Karpas-422 (cell line): ENCODE results near the gene KRTAP5-11. TPM values are rescaled to one million over a fixed set of nuclear protein-coding genes. Genes with fewer than 3 reads are reported as not detected.
"Not testable (repeated sequence)": the region's sequence is repeated elsewhere in the genome, so short reads cannot be mapped to it uniquely, and the experiment has no call there.

Source experiments
- DNase-seq: peaks from one replicate; pipeline ENCODE4 v3.0.0-alpha.2; 2015
- H2AFZ ChIP-seq: fragments of 200-600 bp; sonication (generic); 2 replicates; pipeline ENCODE4 v1.6.1; 2014; ENCODE audit warnings: antibody characterized with exemption, low read length, mixed read lengths
- H3K27ac ChIP-seq: fragments of 200-600 bp; sonication (generic); 2 replicates; pipeline ENCODE4 v1.5.1; 2014; ENCODE audit warnings: mild to moderate bottlenecking, low read length, moderate library complexity
- H3K27me3 ChIP-seq: fragments of 200-600 bp; sonication (generic); 2 replicates; pipeline ENCODE4 v1.6.1; 2014; ENCODE audit warnings: low read length, mixed read lengths
- H3K36me3 ChIP-seq: fragments of 200-600 bp; sonication (generic); 2 replicates; pipeline ENCODE4 v1.6.1; 2014; ENCODE audit warnings: low read length, mixed read lengths; ENCODE audit not compliant: insufficient read depth
- H3K4me1 ChIP-seq: fragments of 200-600 bp; sonication (generic); 2 replicates; pipeline ENCODE4 v1.6.1; 2014; ENCODE audit warnings: mild to moderate bottlenecking, low read length, mixed read lengths
- H3K4me2 ChIP-seq: fragments of 200-600 bp; sonication (generic); 2 replicates; pipeline ENCODE4 v1.6.1; 2014; ENCODE audit warnings: low read length, low read depth, mild to moderate bottlenecking; ENCODE audit not compliant: poor library complexity, severe bottlenecking
- H3K4me3 ChIP-seq: fragments of 200-600 bp; sonication (generic); 2 replicates; pipeline ENCODE4 v1.5.1; 2014; ENCODE audit warnings: mild to moderate bottlenecking, antibody characterized with exemption, low read length, mixed read lengths
- H3K79me2 ChIP-seq: fragments of 200-600 bp; sonication (generic); 2 replicates; pipeline ENCODE4 v1.6.1; 2014; ENCODE audit warnings: mild to moderate bottlenecking, low read length, mixed read lengths
- H3K9ac ChIP-seq: fragments of 200-600 bp; sonication (generic); 2 replicates; pipeline ENCODE4 v1.6.0; 2014; ENCODE audit warnings: low read length
- H3K9me2 ChIP-seq: fragments of 200-600 bp; sonication (generic), shearing (Covaris generic); replicated peaks from 2 replicates; pipeline ENCODE4 v1.6.0; 2014; ENCODE audit warnings: mild to moderate bottlenecking, low read length, moderate library complexity; ENCODE audit not compliant: insufficient read depth
- H3K9me3 ChIP-seq: fragments of 300-700, 200-600 bp; sonication (generic); 2 replicates; pipeline ENCODE4 v1.6.1; 2014; ENCODE audit warnings: low read length, mixed read lengths
- H4K20me1 ChIP-seq: fragments of 200-600 bp; sonication (generic); 2 replicates; pipeline ENCODE4 v1.6.1; 2014; ENCODE audit warnings: mild to moderate bottlenecking, antibody characterized with exemption, low read length, low read depth; ENCODE audit not compliant: insufficient read depth
- total RNA-seq: library from RNA; depleted of rRNA; stranded (reverse); fragments of >200 nt; shearing (Covaris generic); gene quantifications from 2 replicates; pipeline ENCODE4 v1.2.3, GENCODE V29; 2014; ENCODE audit warnings: low replicate concordance; rRNA removed

KRTAP5-11 gene
- total RNA-seq, result not detected in 2 replicates

GRCh38 chr11:71582309-71582895 lies at the start of gene KRTAP5-11:
KRTAP5-11 (minus strand) TSS chr11:71582875; CDS start chr11:71582837, 38 bp downstream.
- H3K79me2 ChIP-seq, result no peaks in the 10 kb centered on the region

GRCh38 chr11:71631551-71631950 lies 48.9 kb upstream of the KRTAP5-11 start:
- not testable (repeated sequence) for H4K20me1 ChIP-seq, H3K4me2 ChIP-seq, H3K27ac ChIP-seq, H3K4me1 ChIP-seq, H3K9me2 ChIP-seq, H3K4me3 ChIP-seq, H3K9ac ChIP-seq, H2AFZ ChIP-seq, H3K36me3 ChIP-seq, H3K27me3 ChIP-seq, H3K9me3 ChIP-seq, DNase-seq, H3K79me2 ChIP-seq

More at GRCh38 chr11:71582309-71582895, at the start of gene KRTAP5-11:
- Histone ChIP-seq H3K36me3 (no peaks in the 10 kb centered on the region), H3K4me3 (no peak within 1 kb of the TSS), H3K27me3 (no peaks in the 10 kb centered on the region), H2AFZ (no peak within 1 kb of the TSS), H3K9me3 (no peaks in the 10 kb centered on the region), H3K9ac (no peak within 1 kb of the TSS), H3K4me1 (no peaks in the 10 kb centered on the region), H3K4me2 (no peak within 1 kb of the TSS), H3K27ac (no peak within 1 kb of the TSS), H3K9me2 (no peaks in the 10 kb centered on the region), H4K20me1 (no peaks in the 10 kb centered on the region)
- DNase-seq, result no peak

- not testable (repeated sequence) for H3K9me2 ChIP-seq, H3K9ac ChIP-seq, H3K4me3 ChIP-seq, H3K9me3 ChIP-seq, H2AFZ ChIP-seq, H4K20me1 ChIP-seq, H3K27me3 ChIP-seq, H3K4me2 ChIP-seq, H3K4me1 ChIP-seq, H3K36me3 ChIP-seq, H3K79me2 ChIP-seq, H3K27ac ChIP-seq
- DNase-seq, result peak; percentile 55
Measured at GRCh38 chr11:71630071-71630470, 47.4 kb upstream of the KRTAP5-11 start.

GRCh38 chr11:71628943-71629342 lies 46.3 kb upstream of the KRTAP5-11 start:
- H3K9me3 ChIP-seq, H3K27ac ChIP-seq, H3K4me3 ChIP-seq, DNase-seq, H2AFZ ChIP-seq, H4K20me1 ChIP-seq, H3K79me2 ChIP-seq, H3K4me2 ChIP-seq, H3K9ac ChIP-seq, H3K4me1 ChIP-seq, H3K9me2 ChIP-seq, H3K36me3 ChIP-seq, H3K27me3 ChIP-seq: not testable (repeated sequence)

GRCh38 chr11:71623226-71623625 lies 40.6 kb upstream of the KRTAP5-11 start:
- not testable (repeated sequence) for H3K9me2 ChIP-seq

GRCh38 chr11:71622561-71622960 lies 39.9 kb upstream of the KRTAP5-11 start:
- H3K4me3 ChIP-seq, H3K27me3 ChIP-seq, H3K4me1 ChIP-seq, H2AFZ ChIP-seq, H3K9me2 ChIP-seq, DNase-seq, H3K79me2 ChIP-seq, H3K4me2 ChIP-seq, H3K9me3 ChIP-seq, H3K9ac ChIP-seq, H3K27ac ChIP-seq, H3K36me3 ChIP-seq, H4K20me1 ChIP-seq: not testable (repeated sequence)

More at GRCh38 chr11:71623226-71623625, 40.6 kb upstream of the KRTAP5-11 start:
- H3K4me1 ChIP-seq, H4K20me1 ChIP-seq, H3K9me3 ChIP-seq, H3K36me3 ChIP-seq, H3K9ac ChIP-seq, DNase-seq, H3K79me2 ChIP-seq, H2AFZ ChIP-seq, H3K4me3 ChIP-seq, H3K27ac ChIP-seq, H3K4me2 ChIP-seq, H3K27me3 ChIP-seq: not testable (repeated sequence)

GRCh38 chr11:71615003-71615402 lies 32.3 kb upstream of the KRTAP5-11 start:
- H2AFZ ChIP-seq, DNase-seq, H3K9ac ChIP-seq, H3K4me1 ChIP-seq, H3K9me2 ChIP-seq, H3K79me2 ChIP-seq, H3K9me3 ChIP-seq, H4K20me1 ChIP-seq, H3K4me2 ChIP-seq, H3K27ac ChIP-seq, H3K4me3 ChIP-seq, H3K36me3 ChIP-seq, H3K27me3 ChIP-seq: not testable (repeated sequence)

- H4K20me1 ChIP-seq, H3K79me2 ChIP-seq, H3K27me3 ChIP-seq, H3K4me1 ChIP-seq, H3K9me3 ChIP-seq, H3K9me2 ChIP-seq, H3K9ac ChIP-seq, DNase-seq, H3K4me3 ChIP-seq, H3K4me2 ChIP-seq, H3K27ac ChIP-seq, H2AFZ ChIP-seq, H3K36me3 ChIP-seq: not testable (repeated sequence)
Measured at GRCh38 chr11:71614366-71614917, 31.8 kb upstream of the KRTAP5-11 start.
